ENCODE results near the gene ACSF3.

DNA sequence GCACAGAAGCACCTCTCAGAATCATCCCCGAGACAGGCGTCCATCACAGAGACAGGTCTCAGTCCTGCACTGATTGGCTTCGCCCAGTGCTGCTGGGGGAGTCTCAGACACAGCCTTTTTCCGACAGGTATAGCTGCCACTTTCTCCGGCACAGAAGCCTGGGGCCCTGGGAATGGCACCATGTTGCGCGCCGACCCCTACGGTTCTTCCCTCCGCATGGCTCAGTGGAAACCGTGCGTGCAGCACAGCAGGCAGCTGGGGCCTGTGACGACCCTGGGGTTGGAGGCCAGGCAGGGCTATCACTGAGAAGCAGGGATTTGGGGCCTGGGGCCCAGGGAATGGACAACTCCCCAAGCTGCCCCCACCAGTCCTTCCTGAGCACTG is 48.2 kb downstream of the ACSF3 start:
- no peak for TF ChIP-seq EZH2 (IDR thresholded peaks at IDR 0.05; ENCODE audit: borderline replicate concordance, low read length)
- TF ChIP-seq, protein P1, sequence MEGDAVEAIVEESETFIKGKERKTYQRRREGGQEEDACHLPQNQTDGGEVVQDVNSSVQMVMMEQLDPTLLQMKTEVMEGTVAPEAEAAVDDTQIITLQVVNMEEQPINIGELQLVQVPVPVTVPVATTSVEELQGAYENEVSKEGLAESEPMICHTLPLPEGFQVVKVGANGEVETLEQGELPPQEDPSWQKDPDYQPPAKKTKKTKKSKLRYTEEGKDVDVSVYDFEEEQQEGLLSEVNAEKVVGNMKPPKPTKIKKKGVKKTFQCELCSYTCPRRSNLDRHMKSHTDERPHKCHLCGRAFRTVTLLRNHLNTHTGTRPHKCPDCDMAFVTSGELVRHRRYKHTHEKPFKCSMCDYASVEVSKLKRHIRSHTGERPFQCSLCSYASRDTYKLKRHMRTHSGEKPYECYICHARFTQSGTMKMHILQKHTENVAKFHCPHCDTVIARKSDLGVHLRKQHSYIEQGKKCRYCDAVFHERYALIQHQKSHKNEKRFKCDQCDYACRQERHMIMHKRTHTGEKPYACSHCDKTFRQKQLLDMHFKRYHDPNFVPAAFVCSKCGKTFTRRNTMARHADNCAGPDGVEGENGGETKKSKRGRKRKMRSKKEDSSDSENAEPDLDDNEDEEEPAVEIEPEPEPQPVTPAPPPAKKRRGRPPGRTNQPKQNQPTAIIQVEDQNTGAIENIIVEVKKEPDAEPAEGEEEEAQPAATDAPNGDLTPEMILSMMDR (IDR thresholded peaks at IDR 0.05; ENCODE audit: low read length) = no peak

All from OCI-LY1 (cell line).